HCT116 (cell line): ENCODE data around the gene PDE6D.

Experiments
- EGR1 ChIP-seq: IDR thresholded peaks from 2 replicates; pipeline ENCODE4 v1.6.1; 2012; ENCODE audit warnings: low read depth
- POLR2A ChIP-seq: IDR thresholded peaks from 2 replicates; pipeline ENCODE4 v1.7.0; 2011; ENCODE audit warnings: borderline replicate concordance; ENCODE audit not compliant: insufficient read depth, insufficient read length; ENCODE audit errors: extremely low read depth
- SRF ChIP-seq: IDR thresholded peaks from 2 replicates; pipeline ENCODE4 v1.6.1; 2012; ENCODE audit warnings: low read depth
- ZNF274 ChIP-seq: fragments of 200-500 bp; sonication (Bioruptor generic); IDR thresholded peaks from 2 replicates; pipeline ENCODE4 v1.6.1; 2014; ENCODE audit warnings: mild to moderate bottlenecking, low read depth, low read length, inconsistent platforms
- TF ChIP-seq, protein P1 (sequence below), 3 experiments: fragments of 200-600 bp in 1 of 3; sonication (generic) in 1 of 3; IDR thresholded peaks in 2 of 3; conservative IDR thresholded peaks in 1 of 3; 2 replicates each; pipeline ENCODE4 v1.5.1; 2012 to 2017; ENCODE audit warnings: low read depth in 2 of 3, low read length in 2 of 3, antibody characterized with exemption in 1 of 3, borderline replicate concordance in 1 of 3, control low read depth in 1 of 3, mild to moderate bottlenecking in 1 of 3, mixed read lengths in 1 of 3, mixed run types in 1 of 3, moderate library complexity in 1 of 3; ENCODE audit not compliant: insufficient read depth in 1 of 3

DNA sequence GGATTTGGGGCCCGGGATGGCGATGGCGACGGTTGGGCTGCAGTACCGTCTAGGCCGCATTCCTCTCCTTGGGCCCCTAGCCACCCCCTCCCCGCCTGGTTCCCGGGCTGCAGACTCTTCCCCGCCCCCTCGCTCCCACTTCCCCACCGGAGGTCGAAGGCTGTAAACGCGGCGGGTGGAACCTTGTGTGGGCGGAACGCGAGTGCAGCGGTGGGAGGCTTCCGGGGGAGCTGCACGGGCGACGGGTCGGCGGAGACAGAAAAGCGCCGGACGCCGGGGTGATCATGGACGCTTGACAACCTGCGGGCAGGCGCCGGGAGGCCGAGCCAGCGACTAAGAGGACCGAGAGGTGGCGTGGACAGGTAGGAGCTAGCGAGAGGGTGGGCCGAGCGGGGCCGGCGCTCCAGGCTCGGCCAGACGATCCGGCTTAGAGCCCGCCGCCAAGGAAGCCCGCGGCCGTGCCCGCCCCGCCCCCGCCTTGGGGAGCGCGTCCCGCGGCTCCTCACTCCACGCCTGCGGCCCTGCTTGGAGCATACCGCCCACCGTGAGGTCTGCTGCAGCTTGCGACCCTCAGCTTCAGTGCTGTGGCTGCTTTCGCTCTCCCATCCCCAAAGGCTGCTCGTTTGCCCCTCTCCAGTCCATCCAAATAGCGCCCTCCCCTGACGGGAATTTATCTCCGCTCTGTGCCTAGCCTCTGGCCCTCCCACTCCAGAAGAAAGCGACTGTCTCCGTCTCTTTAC lies 5.3 kb upstream of the PDE6D start, which contains the start of gene COPS7B:
- peak; percentile 80 for TF ChIP-seq EGR1
- TF ChIP-seq POLR2A, result no peak
- peak; percentile 81 for TF ChIP-seq SRF
- TF ChIP-seq, protein P1, sequence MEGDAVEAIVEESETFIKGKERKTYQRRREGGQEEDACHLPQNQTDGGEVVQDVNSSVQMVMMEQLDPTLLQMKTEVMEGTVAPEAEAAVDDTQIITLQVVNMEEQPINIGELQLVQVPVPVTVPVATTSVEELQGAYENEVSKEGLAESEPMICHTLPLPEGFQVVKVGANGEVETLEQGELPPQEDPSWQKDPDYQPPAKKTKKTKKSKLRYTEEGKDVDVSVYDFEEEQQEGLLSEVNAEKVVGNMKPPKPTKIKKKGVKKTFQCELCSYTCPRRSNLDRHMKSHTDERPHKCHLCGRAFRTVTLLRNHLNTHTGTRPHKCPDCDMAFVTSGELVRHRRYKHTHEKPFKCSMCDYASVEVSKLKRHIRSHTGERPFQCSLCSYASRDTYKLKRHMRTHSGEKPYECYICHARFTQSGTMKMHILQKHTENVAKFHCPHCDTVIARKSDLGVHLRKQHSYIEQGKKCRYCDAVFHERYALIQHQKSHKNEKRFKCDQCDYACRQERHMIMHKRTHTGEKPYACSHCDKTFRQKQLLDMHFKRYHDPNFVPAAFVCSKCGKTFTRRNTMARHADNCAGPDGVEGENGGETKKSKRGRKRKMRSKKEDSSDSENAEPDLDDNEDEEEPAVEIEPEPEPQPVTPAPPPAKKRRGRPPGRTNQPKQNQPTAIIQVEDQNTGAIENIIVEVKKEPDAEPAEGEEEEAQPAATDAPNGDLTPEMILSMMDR (IDR thresholded peaks at IDR 0.05 in 2 of 3, conservative IDR thresholded peaks at IDR 0.05 in 1 of 3; ENCODE audit: borderline replicate concordance in 1 of 3, insufficient read depth in 1 of 3, low read depth in 2 of 3, low read length in 2 of 3), result peak; percentile 46 to 73 (median 55); a peak in 5 of 6 replicates
- TF ChIP-seq ZNF274, result no peak
